CD4-positive, alpha-beta T cell treated with Interleukin-17A for 1 hour (primary cell): ENCODE data around the gene NUTM1.
"Not testable (repeated sequence)": the region's sequence is repeated elsewhere in the genome, so short reads cannot be mapped to it uniquely, and the experiment has no call there.

Source experiments
- DNase-seq: peaks from one replicate; pipeline ENCODE4 v3.0.0-alpha.2; 2020

NUTM1 gene

DNA sequence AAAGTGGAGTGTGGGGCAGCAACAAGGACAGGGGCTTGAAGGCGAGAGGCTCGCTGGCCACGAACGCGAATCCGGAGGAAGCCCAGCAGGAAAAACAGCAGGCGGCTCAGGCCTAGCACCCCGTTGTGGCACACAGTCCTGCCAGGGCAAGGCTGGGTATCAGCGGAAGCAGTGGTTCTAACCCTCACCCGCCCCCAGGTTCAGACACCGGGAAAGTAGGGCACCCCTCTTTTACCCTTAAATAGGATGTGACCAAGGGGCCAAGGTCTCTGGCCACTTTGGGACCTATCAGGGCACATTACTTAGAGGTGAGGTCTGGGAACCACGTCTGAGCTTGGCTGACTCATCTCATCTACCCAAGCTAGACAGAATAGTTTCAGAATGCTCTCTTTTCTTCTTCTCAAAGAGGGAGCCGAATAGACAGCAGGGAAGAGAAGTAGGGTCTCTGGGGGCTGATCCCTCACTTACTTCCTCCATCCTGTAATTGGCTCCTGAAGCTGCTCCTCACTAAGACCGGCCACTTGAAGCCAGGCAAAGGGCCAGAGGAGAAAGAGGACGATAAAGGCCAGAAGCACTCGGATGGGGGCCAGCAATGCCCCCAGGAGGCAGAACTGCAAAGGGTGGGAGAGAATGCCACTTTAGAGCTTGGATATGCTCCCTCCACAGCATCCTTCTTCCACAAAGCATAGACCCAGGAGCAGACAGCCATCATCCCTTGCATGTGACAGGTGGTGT is 22.1 kb downstream of the NUTM1 start:
- DNase-seq: peak; percentile 13

- DNase-seq: no peak
Observed at GRCh38 chr15:34365836-34366235, 22.7 kb downstream of the NUTM1 start.

GRCh38 chr15:34366271-34367065 is 23.4 kb downstream of the NUTM1 start:
- DNase-seq: peak; percentile 51

GRCh38 chr15:34367101-34368081 is 24.3 kb downstream of the NUTM1 start, which contains the start of gene LPCAT4:
LPCAT4 (minus strand) TSS chr15:34367196; CDS start chr15:34367100, 96 bp downstream.
- DNase-seq: peak; percentile 91

- DNase-seq: no peak
Observed at GRCh38 chr15:34370129-34370528, 27.0 kb downstream of the NUTM1 start.

- DNase-seq: no peak
Observed at GRCh38 chr15:34370643-34371042, 27.5 kb downstream of the NUTM1 start.

DNA sequence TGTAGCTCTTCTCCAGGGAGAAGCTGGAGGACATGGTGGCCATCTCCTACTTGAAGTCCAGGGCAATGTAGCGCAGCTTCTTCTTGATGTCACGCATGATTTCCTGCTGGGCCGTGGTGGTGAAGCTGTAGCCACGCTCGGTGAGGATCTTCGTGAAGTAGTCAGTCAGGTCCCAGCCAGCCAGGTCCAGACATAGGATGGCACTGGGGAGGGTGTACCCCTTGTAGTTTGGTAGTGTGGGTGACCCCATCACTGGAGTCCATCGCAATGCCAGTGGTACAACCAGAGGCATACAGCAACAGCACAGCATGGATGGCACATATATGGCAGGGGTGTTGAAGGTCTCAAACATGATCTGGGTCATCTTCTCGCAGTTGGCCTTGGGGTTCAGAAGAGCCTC is 30.8 kb downstream of the NUTM1 start:
- no peak for DNase-seq

DNA sequence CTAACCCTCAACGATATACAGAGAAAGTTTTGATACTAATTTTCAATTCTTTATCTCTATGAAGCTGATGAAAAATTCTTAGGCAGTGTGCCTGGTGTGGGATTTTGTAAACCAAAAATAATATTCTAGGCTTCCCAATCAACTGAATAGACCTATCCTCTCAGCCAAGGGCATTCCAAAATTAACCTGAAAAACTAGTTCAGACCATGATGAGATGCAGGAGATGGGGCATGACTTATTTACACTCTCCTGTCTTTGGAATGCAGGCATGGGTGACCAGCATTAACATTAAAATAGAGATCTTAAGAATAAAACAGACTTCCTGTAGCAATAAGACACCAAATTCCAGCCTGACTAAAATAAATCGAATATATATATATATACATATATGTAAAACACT is 31.7 kb downstream of the NUTM1 start:
- no peak for DNase-seq

- not testable (repeated sequence) for DNase-seq
Observed at GRCh38 chr15:34375541-34375940, 32.4 kb downstream of the NUTM1 start.

- DNase-seq: no peak
Observed at GRCh38 chr15:34376856-34377255, 33.7 kb downstream of the NUTM1 start.

- not testable (repeated sequence) for DNase-seq
Observed at GRCh38 chr15:34380491-34380890, 37.4 kb downstream of the NUTM1 start.

DNA sequence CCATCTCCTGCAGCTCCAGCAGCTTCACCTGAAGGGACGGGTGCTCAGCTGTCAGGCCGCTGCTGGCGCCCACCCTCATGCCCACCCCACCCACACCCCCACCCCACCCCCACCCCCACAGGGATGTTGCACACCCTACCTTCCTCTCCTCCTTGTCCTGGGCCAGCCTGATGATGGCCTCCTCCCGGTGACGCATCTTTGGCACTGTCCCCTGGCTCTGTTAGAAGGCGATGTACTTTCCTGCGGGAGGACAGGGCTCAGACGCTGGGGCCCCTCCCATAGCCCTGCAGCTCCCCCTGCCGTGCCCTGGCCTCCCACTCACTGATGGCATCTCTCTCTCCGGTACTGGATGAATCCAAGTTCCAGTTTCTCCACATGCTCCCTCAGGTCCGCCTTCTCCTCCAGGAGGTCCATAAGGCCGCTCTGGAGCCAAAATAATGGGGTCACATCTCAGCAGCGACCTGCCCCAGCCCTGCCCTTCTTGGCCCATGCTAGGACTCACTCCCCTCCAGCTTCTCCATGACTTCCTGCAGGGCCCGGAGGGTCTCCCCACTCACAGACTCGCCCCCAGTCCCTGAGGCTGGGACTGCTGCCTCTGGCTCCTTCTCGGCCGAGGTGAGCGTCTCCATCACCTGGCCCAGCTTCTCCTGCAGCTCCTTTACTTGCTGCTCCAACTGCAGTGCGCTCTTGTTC is 38.9 kb downstream of the NUTM1 start:
- DNase-seq: not testable (repeated sequence)

DNA sequence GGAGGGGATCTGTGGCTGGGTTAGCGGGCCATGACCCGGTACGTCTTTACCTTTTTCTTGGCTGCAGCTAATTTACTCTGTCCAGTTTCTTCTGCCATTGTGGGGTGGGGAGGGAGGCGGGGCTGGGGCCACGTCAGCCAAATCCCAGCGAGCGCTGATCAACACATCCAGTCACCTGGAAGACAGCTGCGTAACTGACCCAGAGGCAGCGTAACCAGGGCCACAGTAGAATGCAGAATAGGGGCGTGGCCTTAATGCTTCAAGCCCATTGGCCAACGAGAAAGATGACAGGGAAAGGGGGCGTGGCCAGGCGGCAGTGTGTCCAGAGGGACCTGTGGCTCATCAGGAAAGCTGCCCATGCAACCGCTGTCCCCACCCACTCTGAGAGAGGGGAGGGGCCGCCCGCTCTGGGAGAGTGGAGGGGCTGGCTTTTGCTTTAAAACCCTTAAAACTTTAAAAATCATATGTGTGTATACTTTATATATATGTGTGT is 46.5 kb downstream of the NUTM1 start:
- DNase-seq: not testable (repeated sequence)

DNA sequence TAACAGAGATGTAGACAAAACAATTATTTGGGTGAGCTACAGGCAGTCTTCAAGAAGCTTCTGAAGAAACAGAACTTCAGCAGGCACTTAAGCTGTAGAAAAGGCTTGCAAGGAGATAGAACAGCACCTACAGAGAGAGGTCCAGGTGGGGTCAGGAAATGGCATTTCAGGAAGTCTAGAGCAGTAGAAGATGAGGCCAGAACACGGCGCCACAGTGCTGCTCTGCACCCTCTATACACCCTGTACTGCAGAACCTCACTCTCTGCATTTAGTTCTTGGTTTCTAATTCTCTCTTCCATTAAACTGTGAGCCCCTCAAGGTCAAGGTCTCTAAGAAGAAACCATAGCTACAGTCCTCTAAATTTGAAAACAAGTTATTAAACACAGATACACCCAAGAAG is 49.9 kb downstream of the NUTM1 start:
- not testable (repeated sequence) for DNase-seq

DNA sequence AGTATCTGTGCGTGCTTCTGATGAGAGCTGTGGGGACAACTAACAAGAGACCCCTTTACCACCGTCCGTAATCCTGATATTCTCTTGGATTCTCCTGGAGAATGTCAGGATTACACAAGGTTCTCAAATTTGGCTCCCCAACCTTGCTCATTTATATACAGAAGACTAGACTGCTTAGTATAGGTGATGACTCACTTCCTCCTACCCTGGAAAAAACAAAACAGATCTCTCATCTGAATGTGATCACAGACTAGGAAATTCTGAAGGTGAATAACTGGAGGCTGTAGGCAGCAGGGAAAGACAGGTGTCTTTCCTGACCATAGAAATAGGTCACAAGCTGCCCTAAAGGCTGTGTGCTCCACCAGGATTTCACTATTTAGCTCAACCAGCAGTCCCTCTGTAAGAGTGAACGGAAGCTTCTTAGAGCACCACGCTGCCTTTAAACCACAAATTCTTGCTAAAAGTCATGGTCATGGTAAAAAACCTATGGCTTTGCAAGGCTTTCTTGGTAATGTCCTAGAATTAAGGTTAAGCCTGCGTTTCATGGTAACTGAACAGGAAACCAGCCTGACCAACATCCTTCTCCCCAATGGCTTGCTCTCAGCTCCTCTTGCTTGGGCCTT is 54.6 kb downstream of the NUTM1 start:
- peak; percentile 14 for DNase-seq

- DNase-seq: not testable (repeated sequence)
Observed at GRCh38 chr15:34403160-34403598, 60.1 kb downstream of the NUTM1 start.

- not testable (repeated sequence) for DNase-seq
Observed at GRCh38 chr15:34403899-34404298, 60.8 kb downstream of the NUTM1 start.
